HepG2 (cell line): Measurements from ENCODE around the gene TOP1. TPM values are rescaled to one million over a fixed set of nuclear protein-coding genes. Genes with fewer than 3 reads are reported as not detected.

Experiments used
- CREB1 ChIP-seq, 2 experiments: fragments of 450-650 bp in 1 of 2; IDR thresholded peaks; 2 replicates each; pipeline ENCODE4 v1.6.1; 2016 to 2017; ENCODE audit warnings: control low read depth in 1 of 2, mild to moderate bottlenecking in 1 of 2, missing compliant biosample characterization in 1 of 2, missing genetic modification characterization in 1 of 2
- EED ChIP-seq: sonication (generic); formaldehyde crosslinking; IDR thresholded peaks from 2 replicates; pipeline ENCODE4 v1.5.0; 2020; ENCODE audit warnings: mild to moderate bottlenecking, missing genetic modification reagents
- KDM4B ChIP-seq: sonication (generic); formaldehyde crosslinking; IDR thresholded peaks from 2 replicates; pipeline ENCODE4 v1.4.0; 2020; ENCODE audit warnings: missing genetic modification reagents
- NFE2L2 ChIP-seq: fragments of 150-350 bp; IDR thresholded peaks from 2 replicates; pipeline ENCODE4 v1.6.1; 2014; ENCODE audit warnings: low read length
- SALL1 ChIP-seq: sonication (generic); formaldehyde crosslinking; IDR thresholded peaks from 2 replicates; pipeline ENCODE4 v1.8.0; 2022; ENCODE audit warnings: mild to moderate bottlenecking, missing genetic modification reagents
- SIN3B ChIP-seq: fragments of 150-350 bp; IDR thresholded peaks from 2 replicates; pipeline ENCODE4 v1.6.1; 2014; ENCODE audit warnings: low read length
- SUZ12 ChIP-seq: fragments of 150-350 bp; IDR thresholded peaks from 2 replicates; pipeline ENCODE4 v1.6.1; 2014; ENCODE audit warnings: low read depth, low read length
- ZFP36L2 ChIP-seq: sonication (generic); formaldehyde crosslinking; IDR thresholded peaks from 2 replicates; pipeline ENCODE4 v1.4.0; 2020; ENCODE audit warnings: missing genetic modification reagents
- ZNF225 ChIP-seq: sonication (generic); formaldehyde crosslinking; IDR thresholded peaks from 2 replicates; pipeline ENCODE4 v1.4.0; 2020; ENCODE audit warnings: mild to moderate bottlenecking, missing genetic modification reagents
- ZNF232 ChIP-seq: sonication (generic); formaldehyde crosslinking; IDR thresholded peaks from 2 replicates; pipeline ENCODE4 v1.4.0; 2020; ENCODE audit warnings: missing genetic modification reagents, borderline replicate concordance
- ZNF335 ChIP-seq: sonication (generic); formaldehyde crosslinking; IDR thresholded peaks from 2 replicates; pipeline ENCODE4 v1.4.0; 2020; ENCODE audit warnings: missing genetic modification reagents
- ZNF629 ChIP-seq: sonication (generic); formaldehyde crosslinking; conservative IDR thresholded peaks from 2 replicates; pipeline ENCODE4 v1.5.0; 2020; ENCODE audit warnings: missing genetic modification reagents
- polyA plus RNA-seq, 8 experiments: library from polyadenylated mRNA; depleted of rRNA in 3 of 8; stranded (reverse) in 7 of 8; unstranded in 1 of 8; fragments of >200 nt; fragmentation: Illumina TruSeq in 4 of 8; extraction: Trizol in 4 of 8; gene quantifications; 2 replicates each; pipeline versions ENCODE4 v1.2.1 to v1.2.3, GENCODE V29; 2011 to 2016; ENCODE audit warnings: low read depth in 4 of 8, missing spikeins in 1 of 8, mixed read lengths in 1 of 8; ENCODE audit not compliant: insufficient read depth in 1 of 8
- total RNA-seq, 5 experiments: library from RNA; depleted of rRNA; stranded (reverse); fragments of >200 nt; fragmentation: Illumina TruSeq; extraction: Trizol; gene quantifications; 2 replicates each; pipeline ENCODE4 v1.2.3, GENCODE V29; 2016; ENCODE audit warnings: low read depth in 1 of 5
- TF ChIP-seq, protein P1 (sequence below): fragments of 450-650 bp; IDR thresholded peaks from 2 replicates; pipeline ENCODE4 v1.6.1; 2017; ENCODE audit warnings: mild to moderate bottlenecking
- TF ChIP-seq, protein P2 (sequence below): sonication (generic); formaldehyde crosslinking; IDR thresholded peaks from 2 replicates; pipeline ENCODE4 v1.5.0; 2020; ENCODE audit warnings: mild to moderate bottlenecking, missing genetic modification reagents
- TF ChIP-seq, protein P3 (sequence below): sonication (generic); formaldehyde crosslinking; IDR thresholded peaks from 2 replicates; pipeline ENCODE4 v1.4.0; 2020; ENCODE audit warnings: missing genetic modification reagents, mild to moderate bottlenecking, borderline replicate concordance
- TF ChIP-seq, protein P4 (sequence below): sonication (generic); formaldehyde crosslinking; IDR thresholded peaks from 2 replicates; pipeline ENCODE4 v1.4.0; 2020; ENCODE audit warnings: missing genetic modification reagents, borderline replicate concordance

TOP1 gene
- total and polyA plus RNA-seq, 2 of the 13 experiments (the other 11 are each of a cell fraction or from before 2014, with no cell fraction given), result 10.2 to 19.4 TPM

DNA sequence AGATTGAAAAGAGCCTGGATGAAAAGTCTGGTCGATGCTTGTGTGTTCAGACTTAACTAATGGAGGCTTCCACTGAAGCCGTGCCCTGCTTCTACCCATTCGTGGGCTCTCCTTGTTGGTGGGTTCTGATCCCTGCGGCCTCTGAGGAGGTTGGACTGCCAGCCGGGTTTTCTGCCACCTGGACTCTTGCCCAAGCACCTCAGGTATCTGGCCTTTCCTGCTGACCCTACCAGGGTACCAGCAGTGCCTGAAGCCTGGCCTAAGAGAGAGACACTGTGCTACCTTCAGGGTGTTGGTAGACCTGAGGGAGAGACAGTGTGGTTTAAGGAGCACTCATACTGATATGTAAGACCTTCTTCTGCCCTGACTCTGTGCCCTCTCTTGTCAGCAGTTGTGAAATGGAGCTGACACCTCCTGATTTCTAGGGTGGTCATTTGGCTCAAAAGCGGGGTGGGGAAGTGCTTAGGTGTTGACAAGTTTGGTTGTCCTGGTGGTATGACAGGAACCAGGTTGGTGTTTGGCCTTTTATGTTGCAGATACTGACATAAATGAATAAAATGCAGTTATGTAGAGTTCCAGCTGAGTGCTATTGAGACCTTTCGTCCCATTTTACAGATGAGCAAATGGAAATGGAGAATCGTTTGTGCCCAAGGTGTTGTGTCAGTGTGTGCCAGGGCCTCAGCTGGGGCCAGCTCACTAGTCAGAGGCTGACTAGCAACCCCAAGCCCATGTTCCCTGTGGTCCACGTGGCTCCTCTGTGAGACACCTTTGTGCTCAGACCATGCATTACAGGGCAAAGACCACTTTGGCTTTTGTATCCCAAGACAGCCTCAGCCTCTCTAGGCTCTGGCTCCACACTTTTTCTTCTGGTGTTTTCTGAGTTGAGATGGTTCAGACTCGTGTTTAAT, 111.9 kb downstream of the TOP1 start (continued):
- TF ChIP-seq CREB1 (IDR thresholded peaks at IDR 0.05), result no peak
- no peak for TF ChIP-seq CREB1 (CRISPR knock-in tag; IDR thresholded peaks at IDR 0.05)
- no peak for TF ChIP-seq SUZ12
- peak; percentile 77; the same call in 1 of the 2 replicates for TF ChIP-seq ZNF232 (CRISPR knock-in tag)
- TF ChIP-seq KDM4B (CRISPR knock-in tag), result no peak; the same call in 1 of the 2 replicates
- TF ChIP-seq ZNF335, result peak; percentile 75; the same call in 1 of the 2 replicates
- peak; percentile 92 for TF ChIP-seq ZNF629 (CRISPR knock-in tag)
- TF ChIP-seq, protein P1, sequence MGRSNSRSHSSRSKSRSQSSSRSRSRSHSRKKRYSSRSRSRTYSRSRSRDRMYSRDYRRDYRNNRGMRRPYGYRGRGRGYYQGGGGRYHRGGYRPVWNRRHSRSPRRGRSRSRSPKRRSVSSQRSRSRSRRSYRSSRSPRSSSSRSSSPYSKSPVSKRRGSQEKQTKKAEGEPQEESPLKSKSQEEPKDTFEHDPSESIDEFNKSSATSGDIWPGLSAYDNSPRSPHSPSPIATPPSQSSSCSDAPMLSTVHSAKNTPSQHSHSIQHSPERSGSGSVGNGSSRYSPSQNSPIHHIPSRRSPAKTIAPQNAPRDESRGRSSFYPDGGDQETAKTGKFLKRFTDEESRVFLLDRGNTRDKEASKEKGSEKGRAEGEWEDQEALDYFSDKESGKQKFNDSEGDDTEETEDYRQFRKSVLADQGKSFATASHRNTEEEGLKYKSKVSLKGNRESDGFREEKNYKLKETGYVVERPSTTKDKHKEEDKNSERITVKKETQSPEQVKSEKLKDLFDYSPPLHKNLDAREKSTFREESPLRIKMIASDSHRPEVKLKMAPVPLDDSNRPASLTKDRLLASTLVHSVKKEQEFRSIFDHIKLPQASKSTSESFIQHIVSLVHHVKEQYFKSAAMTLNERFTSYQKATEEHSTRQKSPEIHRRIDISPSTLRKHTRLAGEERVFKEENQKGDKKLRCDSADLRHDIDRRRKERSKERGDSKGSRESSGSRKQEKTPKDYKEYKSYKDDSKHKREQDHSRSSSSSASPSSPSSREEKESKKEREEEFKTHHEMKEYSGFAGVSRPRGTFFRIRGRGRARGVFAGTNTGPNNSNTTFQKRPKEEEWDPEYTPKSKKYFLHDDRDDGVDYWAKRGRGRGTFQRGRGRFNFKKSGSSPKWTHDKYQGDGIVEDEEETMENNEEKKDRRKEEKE, result no peak
- TF ChIP-seq EED (CRISPR knock-in tag), result no peak
- TF ChIP-seq SIN3B, result no peak
- TF ChIP-seq ZNF225, result peak; percentile 20; the same call in 1 of the 2 replicates
- TF ChIP-seq, protein P2, sequence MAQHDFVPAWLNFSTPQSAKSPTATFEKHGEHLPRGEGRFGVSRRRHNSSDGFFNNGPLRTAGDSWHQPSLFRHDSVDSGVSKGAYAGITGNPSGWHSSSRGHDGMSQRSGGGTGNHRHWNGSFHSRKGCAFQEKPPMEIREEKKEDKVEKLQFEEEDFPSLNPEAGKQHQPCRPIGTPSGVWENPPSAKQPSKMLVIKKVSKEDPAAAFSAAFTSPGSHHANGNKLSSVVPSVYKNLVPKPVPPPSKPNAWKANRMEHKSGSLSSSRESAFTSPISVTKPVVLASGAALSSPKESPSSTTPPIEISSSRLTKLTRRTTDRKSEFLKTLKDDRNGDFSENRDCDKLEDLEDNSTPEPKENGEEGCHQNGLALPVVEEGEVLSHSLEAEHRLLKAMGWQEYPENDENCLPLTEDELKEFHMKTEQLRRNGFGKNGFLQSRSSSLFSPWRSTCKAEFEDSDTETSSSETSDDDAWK (CRISPR knock-in tag), result no peak
- TF ChIP-seq NFE2L2, result no peak
- TF ChIP-seq SALL1 (CRISPR knock-in tag), result peak; percentile 78
- TF ChIP-seq ZFP36L2, result no peak
- TF ChIP-seq, protein P3, sequence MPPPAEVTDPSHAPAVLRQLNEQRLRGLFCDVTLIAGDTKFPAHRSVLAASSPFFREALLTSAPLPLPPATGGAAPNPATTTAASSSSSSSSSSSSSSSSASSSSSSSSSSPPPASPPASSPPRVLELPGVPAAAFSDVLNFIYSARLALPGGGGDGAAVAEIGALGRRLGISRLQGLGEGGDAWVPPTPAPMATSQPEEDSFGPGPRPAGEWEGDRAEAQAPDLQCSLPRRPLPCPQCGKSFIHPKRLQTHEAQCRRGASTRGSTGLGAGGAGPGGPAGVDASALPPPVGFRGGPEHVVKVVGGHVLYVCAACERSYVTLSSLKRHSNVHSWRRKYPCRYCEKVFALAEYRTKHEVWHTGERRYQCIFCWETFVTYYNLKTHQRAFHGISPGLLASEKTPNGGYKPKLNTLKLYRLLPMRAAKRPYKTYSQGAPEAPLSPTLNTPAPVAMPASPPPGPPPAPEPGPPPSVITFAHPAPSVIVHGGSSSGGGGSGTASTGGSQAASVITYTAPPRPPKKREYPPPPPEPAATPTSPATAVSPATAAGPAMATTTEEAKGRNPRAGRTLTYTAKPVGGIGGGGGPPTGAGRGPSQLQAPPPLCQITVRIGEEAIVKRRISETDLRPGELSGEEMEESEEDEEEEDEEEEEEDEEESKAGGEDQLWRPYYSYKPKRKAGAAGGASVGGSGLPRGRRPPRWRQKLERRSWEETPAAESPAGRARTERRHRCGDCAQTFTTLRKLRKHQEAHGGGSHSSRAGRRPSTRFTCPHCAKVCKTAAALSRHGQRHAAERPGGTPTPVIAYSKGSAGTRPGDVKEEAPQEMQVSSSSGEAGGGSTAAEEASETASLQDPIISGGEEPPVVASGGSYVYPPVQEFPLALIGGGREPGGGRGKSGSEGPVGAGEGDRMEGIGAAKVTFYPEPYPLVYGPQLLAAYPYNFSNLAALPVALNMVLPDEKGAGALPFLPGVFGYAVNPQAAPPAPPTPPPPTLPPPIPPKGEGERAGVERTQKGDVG (CRISPR knock-in tag), result no peak
- TF ChIP-seq, protein P4, sequence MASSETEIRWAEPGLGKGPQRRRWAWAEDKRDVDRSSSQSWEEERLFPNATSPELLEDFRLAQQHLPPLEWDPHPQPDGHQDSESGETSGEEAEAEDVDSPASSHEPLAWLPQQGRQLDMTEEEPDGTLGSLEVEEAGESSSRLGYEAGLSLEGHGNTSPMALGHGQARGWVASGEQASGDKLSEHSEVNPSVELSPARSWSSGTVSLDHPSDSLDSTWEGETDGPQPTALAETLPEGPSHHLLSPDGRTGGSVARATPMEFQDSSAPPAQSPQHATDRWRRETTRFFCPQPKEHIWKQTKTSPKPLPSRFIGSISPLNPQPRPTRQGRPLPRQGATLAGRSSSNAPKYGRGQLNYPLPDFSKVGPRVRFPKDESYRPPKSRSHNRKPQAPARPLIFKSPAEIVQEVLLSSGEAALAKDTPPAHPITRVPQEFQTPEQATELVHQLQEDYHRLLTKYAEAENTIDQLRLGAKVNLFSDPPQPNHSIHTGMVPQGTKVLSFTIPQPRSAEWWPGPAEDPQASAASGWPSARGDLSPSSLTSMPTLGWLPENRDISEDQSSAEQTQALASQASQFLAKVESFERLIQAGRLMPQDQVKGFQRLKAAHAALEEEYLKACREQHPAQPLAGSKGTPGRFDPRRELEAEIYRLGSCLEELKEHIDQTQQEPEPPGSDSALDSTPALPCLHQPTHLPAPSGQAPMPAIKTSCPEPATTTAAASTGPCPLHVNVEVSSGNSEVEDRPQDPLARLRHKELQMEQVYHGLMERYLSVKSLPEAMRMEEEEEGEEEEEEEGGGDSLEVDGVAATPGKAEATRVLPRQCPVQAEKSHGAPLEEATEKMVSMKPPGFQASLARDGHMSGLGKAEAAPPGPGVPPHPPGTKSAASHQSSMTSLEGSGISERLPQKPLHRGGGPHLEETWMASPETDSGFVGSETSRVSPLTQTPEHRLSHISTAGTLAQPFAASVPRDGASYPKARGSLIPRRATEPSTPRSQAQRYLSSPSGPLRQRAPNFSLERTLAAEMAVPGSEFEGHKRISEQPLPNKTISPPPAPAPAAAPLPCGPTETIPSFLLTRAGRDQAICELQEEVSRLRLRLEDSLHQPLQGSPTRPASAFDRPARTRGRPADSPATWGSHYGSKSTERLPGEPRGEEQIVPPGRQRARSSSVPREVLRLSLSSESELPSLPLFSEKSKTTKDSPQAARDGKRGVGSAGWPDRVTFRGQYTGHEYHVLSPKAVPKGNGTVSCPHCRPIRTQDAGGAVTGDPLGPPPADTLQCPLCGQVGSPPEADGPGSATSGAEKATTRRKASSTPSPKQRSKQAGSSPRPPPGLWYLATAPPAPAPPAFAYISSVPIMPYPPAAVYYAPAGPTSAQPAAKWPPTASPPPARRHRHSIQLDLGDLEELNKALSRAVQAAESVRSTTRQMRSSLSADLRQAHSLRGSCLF (CRISPR knock-in tag), result no peak
